Stimulated activated naive CD8-positive, alpha-beta T cell treated with anti-CD3 and anti-CD28 coated beads, Interleukin-15, Interleukin-2, amounts not matched to agents 100 ng/mL and 50 ng/mL, for 24 hours (primary cell): ENCODE measurements around the gene FREY1.

Source experiments
- H3K27ac Mint-ChIP-seq: one replicate; pipeline ENCODE4 v1.8.0; 2021; ENCODE audit warnings: mild to moderate bottlenecking, mixed read lengths
- H3K27me3 Mint-ChIP-seq: one replicate; pipeline ENCODE4 v1.8.0; 2021; ENCODE audit warnings: mixed read lengths
- H3K36me3 Mint-ChIP-seq: one replicate; pipeline ENCODE4 v1.8.0; 2021; ENCODE audit warnings: low read depth, mixed read lengths
- H3K4me1 Mint-ChIP-seq: one replicate; pipeline ENCODE4 v1.8.0; 2021; ENCODE audit warnings: low read depth, mixed read lengths
- H3K4me3 Mint-ChIP-seq: one replicate; pipeline ENCODE4 v1.8.0; 2021; ENCODE audit warnings: mild to moderate bottlenecking, mixed read lengths
- H3K9me3 Mint-ChIP-seq: one replicate; pipeline ENCODE4 v1.8.0; 2021; ENCODE audit warnings: mixed read lengths

Gene FREY1

DNA sequence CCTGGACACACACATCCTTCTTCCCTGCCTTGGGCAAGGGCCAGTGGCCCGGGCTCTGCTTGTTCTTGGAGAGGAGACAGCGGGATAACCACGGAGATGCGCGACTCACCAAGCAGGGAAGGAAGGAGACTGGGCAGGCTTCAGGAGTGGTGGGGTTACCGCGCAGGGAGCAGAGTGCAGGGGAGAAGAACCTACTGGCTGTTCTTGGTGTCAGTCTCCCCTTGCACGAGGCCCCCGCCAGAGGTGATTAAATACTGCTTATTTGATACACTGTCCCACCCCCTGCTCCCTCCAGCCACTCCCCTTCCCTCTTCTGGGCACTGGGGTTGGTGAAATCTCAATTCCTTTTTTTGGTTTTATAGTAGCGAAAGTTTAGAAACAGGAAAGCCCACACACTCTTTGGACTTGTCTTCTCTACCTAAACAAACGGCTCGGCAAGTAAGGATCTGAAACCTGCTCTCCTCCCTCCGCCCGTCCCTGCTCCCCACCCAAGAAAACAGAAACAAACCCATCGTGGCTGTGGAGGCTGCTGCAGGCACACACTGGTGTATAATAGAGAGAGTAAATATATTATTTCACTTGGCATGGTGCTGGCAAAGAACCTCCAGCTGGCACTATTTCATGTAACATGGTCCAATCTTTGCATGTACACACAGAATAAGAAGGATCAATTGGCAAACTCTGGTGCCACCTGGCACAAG, 26.2 kb upstream of the FREY1 start:
- Mint-ChIP-seq H3K4me3 (peak overlapping the region; percentile 63), H3K27me3 (no peaks in the 10 kb centered on the region), H3K4me1 (peaks cover 19% of the 10 kb centered on the region), H3K27ac (no peak overlapping the region), H3K9me3 (no peaks in the 10 kb centered on the region), H3K36me3 (peaks cover 16% of the 10 kb centered on the region)

DNA sequence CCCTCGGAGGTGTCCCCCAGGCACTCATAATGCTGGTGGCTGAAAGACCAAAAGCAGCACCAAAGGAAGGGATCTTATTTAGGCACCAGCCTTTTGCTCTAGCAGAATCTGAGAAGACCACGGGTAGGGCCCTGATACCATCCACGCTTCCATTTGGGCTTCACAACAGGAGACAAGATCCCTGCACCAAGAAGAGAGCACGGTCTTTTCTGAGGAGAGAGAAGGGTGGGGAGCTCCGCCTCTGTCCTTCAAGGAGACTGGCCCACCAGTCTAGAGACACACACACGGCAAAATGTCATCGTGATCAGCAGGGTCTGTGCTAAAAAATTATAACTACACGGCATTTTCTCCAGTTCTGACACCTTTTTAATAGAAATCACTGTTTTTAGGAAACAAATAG, 25.1 kb upstream of the FREY1 start:
- peak overlapping the region; percentile 2 for H3K27ac Mint-ChIP-seq

DNA sequence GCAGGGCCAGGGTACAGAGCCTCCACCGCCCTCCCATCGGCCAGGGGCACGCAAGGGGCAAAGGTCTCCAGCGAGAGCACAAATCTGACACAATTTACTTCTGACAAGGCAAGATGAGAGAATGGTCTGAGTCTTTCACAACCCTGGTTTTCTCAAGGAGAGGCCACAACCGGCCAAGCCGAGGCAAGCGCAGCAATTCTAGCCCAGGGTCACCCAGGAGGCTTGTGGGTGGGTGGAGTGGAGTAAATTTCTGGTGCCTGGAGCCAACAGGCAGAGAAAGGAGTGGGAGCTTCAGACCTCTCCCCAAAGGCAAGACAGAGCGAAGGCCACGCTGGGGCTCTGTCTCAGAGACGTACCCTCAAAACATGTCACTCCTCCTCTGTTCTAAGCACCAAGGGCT, 24.7 kb upstream of the FREY1 start:
- Mint-ChIP-seq H3K27me3 (no peaks in the 10 kb centered on the region), H3K27ac (peak overlapping the region; percentile 49), H3K9me3 (no peaks in the 10 kb centered on the region), H3K36me3 (peaks cover 10% of the 10 kb centered on the region), H3K4me1 (peaks cover 18% of the 10 kb centered on the region), H3K4me3 (peak overlapping the region; percentile 31)

More for the DNA sequence above, 25.1 kb upstream of the FREY1 start:
- H3K36me3 Mint-ChIP-seq: peaks cover 10% of the 10 kb centered on the region
- peaks cover 19% of the 10 kb centered on the region for H3K4me1 Mint-ChIP-seq
- no peaks in the 10 kb centered on the region for H3K27me3 Mint-ChIP-seq
- H3K9me3 Mint-ChIP-seq: no peaks in the 10 kb centered on the region
- peak overlapping the region; percentile 63 for H3K4me3 Mint-ChIP-seq

DNA sequence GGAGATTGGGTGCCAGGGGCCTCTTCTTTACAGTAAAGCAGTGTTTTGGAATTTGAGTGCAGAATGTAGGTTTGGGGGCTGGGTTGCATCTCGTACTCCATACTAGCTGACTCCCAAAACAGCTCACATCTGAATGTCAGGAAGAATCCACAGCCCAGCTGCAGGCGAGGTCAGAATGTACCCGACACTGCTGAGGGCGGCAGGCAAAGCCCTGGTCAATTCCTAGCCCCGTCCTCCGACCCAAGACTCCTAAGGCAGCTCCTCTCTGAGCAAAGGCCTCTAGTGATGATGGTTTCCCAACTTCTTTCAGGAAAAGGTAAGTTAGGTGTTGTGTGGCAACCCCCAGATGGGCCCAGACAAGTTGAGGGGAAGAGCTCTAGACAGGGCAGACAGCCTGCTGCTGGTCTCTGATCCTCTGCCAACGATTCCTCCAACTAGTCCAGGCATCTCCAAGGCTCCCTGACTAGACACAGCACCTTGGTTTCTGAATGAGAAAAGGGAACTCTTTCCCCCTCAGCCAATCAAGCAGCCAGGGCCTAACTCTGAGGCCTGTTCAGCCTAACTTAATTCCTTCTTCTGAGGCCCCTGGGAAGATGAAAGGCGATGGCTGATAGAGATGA, 24.0 kb upstream of the FREY1 start:
- Mint-ChIP-seq H3K36me3 (peaks cover 10% of the 10 kb centered on the region), H3K27me3 (no peaks in the 10 kb centered on the region), H3K4me1 (peaks cover 15% of the 10 kb centered on the region), H3K27ac (peak overlapping the region; percentile 49), H3K4me3 (peak overlapping the region; percentile 31), H3K9me3 (no peaks in the 10 kb centered on the region)

DNA sequence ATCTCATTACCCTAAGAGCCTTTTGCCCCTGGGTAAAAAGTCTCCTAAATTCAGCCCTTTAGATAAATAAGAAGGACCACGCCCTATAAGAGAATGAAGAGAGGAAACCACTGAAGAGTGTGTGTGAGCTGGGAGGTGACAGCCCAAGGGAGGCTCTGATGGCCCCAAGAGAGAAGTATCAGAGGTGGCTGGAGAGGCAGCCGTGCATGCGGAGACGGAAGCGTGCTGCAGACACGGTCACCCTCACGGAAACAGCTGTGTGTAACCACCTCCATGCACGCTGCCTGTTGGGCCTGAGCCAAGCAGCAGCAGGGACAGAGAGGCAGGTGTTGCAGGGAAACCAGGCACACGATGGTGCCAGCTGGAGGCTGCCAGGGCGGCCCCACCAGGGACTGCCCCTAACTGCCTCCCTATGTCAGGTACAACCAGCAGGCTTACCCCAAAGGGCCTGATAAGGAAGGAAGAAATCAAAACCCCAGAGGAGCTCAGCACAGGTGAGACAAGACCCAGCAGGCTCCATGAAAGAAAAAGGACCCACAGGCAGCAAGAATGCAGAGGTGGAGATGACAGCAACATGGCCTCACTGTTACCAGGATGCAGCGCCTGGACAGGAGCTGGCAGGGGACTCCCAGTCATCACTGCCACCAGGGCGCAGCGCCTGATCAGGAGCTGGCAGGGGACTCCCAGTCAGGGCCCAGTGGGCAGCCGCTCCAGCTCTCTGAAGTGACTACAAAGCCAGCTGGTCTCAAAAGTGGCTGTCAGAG, 23.1 kb upstream of the FREY1 start:
- H3K4me1 Mint-ChIP-seq: peaks cover 15% of the 10 kb centered on the region
- H3K27me3 Mint-ChIP-seq: no peaks in the 10 kb centered on the region
- peaks cover 10% of the 10 kb centered on the region for H3K36me3 Mint-ChIP-seq
- no peaks in the 10 kb centered on the region for H3K9me3 Mint-ChIP-seq
- H3K4me3 Mint-ChIP-seq: peak overlapping the region; percentile 66
- peak overlapping the region; percentile 81 for H3K27ac Mint-ChIP-seq

DNA sequence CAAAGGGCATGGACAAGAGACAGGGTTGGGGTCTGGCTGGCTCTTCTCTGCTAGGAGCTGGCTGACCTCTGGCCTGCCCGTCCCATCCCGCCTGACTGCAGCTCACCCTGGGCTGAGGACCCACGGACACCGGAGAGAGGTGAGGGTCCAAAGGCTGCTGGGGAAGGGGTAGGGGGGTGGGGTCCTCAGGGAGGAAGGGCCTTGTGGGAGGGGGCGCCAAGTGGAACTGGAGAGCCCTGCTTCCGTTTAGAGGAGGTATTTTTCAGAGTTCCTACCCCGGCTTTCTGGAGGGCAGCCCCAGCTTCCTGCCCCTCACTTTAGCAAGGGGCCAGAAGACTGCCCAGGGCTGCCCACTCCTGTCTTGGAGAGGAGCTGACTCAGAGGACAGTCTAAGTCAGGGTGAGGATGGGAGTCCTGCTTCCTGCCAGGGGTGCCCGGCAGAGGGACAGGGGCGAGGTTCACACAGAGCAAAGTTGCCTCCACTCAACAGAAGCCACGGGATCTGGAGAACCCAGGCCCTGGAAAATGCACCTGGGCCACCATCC, 22.5 kb upstream of the FREY1 start:
- H3K9me3 Mint-ChIP-seq: no peaks in the 10 kb centered on the region
- H3K27ac Mint-ChIP-seq: peak overlapping the region; percentile 81
- peaks cover 10% of the 10 kb centered on the region for H3K36me3 Mint-ChIP-seq
- peak overlapping the region; percentile 66 for H3K4me3 Mint-ChIP-seq
- no peaks in the 10 kb centered on the region for H3K27me3 Mint-ChIP-seq
- peaks cover 15% of the 10 kb centered on the region for H3K4me1 Mint-ChIP-seq

DNA sequence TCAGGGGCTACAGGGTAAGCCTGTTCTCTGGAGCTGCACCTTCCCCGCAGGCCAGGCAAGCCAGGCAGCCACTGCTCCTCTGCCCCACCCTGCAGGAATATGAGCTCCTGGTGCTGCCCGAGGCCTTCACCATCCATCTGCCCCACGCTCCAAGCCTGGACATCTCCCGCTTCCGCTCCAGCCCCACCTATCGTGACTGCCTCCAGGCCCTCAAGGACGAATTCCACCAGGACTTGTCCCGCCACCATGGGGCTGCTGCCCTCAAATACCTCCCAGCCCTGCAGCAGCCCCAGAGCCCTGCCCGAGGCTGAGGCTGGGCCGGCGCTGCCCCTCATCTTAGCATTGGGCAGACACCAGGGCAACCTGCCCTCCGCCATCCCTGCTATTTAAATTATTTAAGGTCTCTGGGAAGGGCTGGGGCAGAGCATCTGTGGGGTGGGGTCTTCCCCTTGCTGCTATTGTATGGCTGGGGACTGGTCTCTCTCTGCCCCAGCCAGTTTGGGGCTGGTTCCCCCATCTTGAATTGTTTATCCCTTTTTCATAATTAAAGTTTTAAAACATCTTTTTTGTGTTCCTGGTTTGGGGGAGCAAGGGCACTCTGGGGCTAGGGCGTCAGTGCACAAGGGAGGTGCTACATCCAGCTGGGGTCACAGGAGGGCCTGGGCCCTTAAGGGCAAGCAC, 21.6 kb upstream of the FREY1 start:
- no peak overlapping the region for H3K27ac Mint-ChIP-seq
- no peak overlapping the region for H3K4me3 Mint-ChIP-seq
- H3K36me3 Mint-ChIP-seq: peaks cover 10% of the 10 kb centered on the region
- no peaks in the 10 kb centered on the region for H3K9me3 Mint-ChIP-seq
- H3K4me1 Mint-ChIP-seq: peaks cover 21% of the 10 kb centered on the region
- H3K27me3 Mint-ChIP-seq: peaks cover 5% of the 10 kb centered on the region

DNA sequence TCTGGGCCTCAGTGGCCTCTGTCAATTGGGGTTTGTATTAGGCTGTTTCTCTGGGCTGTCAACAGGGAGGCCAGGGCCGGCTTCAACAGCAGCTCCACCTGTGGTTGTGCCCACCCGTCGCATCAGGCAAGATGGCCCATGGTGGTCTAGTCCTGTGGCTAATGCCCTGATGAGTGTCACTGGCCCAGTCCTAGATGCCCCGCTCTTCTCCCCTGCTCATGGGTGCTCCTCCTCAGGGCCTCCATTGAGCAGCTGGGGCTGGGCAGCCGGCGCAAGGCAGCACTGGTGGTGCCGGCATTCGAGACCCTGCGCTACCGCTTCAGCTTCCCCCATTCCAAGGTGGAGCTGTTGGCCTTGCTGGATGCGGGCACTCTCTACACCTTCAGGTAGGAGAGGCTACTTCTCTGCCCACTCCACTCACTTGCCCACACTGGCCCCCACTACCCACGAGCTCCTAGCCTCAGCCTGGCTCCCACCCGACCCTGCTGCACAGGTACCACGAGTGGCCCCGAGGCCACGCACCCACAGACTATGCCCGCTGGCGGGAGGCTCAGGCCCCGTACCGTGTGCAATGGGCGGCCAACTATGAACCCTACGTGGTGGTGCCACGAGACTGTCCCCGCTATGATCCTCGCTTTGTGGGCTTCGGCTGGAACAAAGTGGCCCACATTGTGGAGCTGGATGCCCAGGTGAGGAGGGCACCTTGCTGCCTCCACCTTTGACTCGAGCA, 20.8 kb upstream of the FREY1 start:
- Mint-ChIP-seq H3K36me3 (peaks cover 10% of the 10 kb centered on the region), H3K4me1 (peaks cover 24% of the 10 kb centered on the region), H3K4me3 (no peak overlapping the region), H3K27ac (no peak overlapping the region), H3K27me3 (peaks cover 8% of the 10 kb centered on the region), H3K9me3 (no peaks in the 10 kb centered on the region)

DNA sequence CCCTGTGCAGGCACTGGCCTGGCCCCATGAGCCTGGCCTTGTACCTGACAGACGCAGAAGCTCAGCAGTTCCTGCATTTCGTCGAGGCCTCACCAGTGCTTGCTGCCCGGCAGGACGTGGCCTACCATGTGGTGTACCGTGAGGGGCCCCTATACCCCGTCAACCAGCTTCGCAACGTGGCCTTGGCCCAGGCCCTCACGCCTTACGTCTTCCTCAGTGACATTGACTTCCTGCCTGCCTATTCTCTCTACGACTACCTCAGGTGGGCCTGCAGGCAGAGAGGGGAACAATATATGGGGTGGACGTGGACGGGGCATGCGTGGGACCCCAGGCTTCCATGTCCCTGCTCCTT, 20.2 kb upstream of the FREY1 start:
- Mint-ChIP-seq H3K4me3 (no peak overlapping the region), H3K4me1 (peaks cover 24% of the 10 kb centered on the region), H3K36me3 (peaks cover 7% of the 10 kb centered on the region), H3K27ac (no peak overlapping the region), H3K9me3 (no peaks in the 10 kb centered on the region), H3K27me3 (peaks cover 8% of the 10 kb centered on the region)

DNA sequence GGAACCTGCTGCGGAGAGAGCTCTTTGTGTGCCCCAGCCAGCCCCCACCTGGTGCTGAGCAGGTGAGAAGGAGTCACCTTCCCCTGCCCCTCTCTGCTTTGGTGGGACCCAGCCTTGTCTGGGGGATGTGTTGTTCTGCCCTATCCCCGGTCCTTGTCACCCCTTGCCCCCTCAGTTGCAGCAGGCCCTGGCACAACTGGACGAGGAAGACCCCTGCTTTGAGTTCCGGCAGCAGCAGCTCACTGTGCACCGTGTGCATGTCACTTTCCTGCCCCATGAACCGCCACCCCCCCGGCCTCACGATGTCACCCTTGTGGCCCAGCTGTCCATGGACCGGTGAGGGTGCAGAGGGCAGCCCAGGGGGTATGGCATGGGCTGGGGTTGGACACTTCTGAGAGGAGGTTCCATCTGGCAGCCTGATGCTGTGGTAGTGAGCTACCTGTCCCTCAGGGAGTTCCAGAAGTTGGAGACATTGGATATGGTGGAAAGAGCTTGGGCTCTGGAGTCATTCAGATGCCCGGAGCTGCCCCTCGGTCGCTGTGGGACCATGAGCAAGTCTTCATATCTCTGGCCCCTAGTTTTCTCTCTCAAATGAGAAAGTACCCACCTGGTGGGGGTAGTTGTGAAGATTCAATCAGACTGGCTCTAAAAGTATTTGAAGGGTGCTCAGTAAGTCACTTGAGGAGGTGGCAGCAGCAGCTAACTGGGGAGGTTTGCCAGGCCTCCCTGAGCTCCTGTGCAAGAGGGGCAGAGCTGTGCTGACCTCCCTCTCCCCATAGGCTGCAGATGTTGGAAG, 19.7 kb upstream of the FREY1 start:
- peaks cover 6% of the 10 kb centered on the region for H3K36me3 Mint-ChIP-seq
- peaks cover 8% of the 10 kb centered on the region for H3K27me3 Mint-ChIP-seq
- peaks cover 24% of the 10 kb centered on the region for H3K4me1 Mint-ChIP-seq
- no peak overlapping the region for H3K27ac Mint-ChIP-seq
- H3K9me3 Mint-ChIP-seq: no peaks in the 10 kb centered on the region
- no peak overlapping the region for H3K4me3 Mint-ChIP-seq

DNA sequence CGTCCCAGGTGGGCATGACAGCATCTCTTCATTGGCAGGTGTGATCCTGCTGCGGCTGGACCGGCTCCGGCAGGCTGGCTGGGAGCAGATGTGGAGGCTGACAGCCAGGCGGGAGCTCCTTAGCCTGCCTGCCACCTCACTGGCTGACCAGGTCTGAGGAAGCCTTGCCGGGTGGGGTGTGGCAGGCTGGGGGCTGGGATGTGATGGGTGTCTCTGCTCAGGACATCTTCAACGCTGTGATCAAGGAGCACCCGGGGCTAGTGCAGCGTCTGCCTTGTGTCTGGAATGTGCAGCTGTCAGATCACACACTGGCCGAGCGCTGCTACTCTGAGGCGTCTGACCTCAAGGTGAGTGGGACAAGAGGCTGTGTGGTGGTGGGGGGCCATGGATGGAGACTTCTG, 18.9 kb upstream of the FREY1 start:
- no peak overlapping the region for H3K27ac Mint-ChIP-seq

DNA sequence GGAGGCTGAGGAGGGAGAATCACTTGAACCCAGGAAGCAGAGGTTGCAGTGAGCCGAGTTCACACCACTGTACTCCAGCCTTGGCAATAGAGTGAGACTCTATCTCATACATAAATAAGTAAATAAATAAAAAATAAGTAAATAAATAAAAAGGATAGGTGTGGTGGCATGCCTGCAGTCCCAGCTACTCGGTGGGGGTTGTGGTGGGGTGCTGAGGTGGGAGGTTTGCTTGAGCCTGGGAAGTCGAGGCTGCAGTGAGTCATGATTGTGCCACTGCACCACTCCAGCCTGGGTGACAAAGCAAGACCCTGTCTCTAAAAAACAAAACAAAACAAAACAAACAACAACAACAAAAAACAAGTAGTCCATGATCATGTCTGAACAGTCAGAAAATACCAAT, 18.5 kb upstream of the FREY1 start:
- Mint-ChIP-seq H3K9me3 (no peaks in the 10 kb centered on the region), H3K27ac (no peak overlapping the region), H3K36me3 (peaks cover 6% of the 10 kb centered on the region), H3K4me3 (no peak overlapping the region), H3K4me1 (peaks cover 19% of the 10 kb centered on the region), H3K27me3 (peaks cover 13% of the 10 kb centered on the region)

More for the DNA sequence above, 18.9 kb upstream of the FREY1 start:
- peaks cover 13% of the 10 kb centered on the region for H3K27me3 Mint-ChIP-seq
- peaks cover 20% of the 10 kb centered on the region for H3K4me1 Mint-ChIP-seq
- H3K36me3 Mint-ChIP-seq: peaks cover 6% of the 10 kb centered on the region
- no peaks in the 10 kb centered on the region for H3K9me3 Mint-ChIP-seq
- no peak overlapping the region for H3K4me3 Mint-ChIP-seq

DNA sequence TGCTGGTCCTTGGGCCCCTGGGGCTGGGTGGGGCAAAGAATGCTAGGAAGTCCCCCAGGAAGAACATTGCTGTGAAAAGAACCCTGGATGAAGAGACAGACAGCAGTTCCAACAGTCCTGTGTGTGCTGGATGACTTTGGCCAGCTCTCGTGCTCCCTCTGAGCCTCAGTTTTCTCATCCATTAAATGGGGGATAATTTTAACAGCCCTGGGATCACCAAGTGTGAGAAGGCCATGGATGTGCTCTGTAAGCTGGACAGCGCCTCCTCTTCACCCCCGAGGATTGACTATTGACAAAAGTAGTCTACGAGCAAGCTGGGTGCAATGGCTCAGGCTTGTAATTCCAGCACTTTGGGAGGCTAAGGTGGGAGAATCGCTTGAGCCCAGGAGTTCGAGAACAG, 17.9 kb upstream of the FREY1 start:
- peaks cover under 1% of the 10 kb centered on the region for H3K36me3 Mint-ChIP-seq
- H3K4me3 Mint-ChIP-seq: no peak overlapping the region
- H3K4me1 Mint-ChIP-seq: peaks cover 15% of the 10 kb centered on the region
- no peak overlapping the region for H3K27ac Mint-ChIP-seq
- no peaks in the 10 kb centered on the region for H3K9me3 Mint-ChIP-seq
- H3K27me3 Mint-ChIP-seq: peaks cover 13% of the 10 kb centered on the region
